IMR-90 (cell line): ENCODE measurements around the gene FNDC10. TPM values are rescaled to one million over a fixed set of nuclear protein-coding genes. Genes with fewer than 3 reads are reported as not detected.

Source experiments
- BHLHE40 ChIP-seq: fragments of 150-350 bp; IDR thresholded peaks from 2 replicates; pipeline ENCODE4 v1.6.1; 2016; ENCODE audit warnings: mild to moderate bottlenecking, low read depth, low read length
- MAFK ChIP-seq: IDR thresholded peaks from 2 replicates; pipeline ENCODE4 v1.6.1; 2012; ENCODE audit warnings: low read depth, low read length, improper control_type of control experiment
- RCOR1 ChIP-seq: IDR thresholded peaks from 2 replicates; pipeline ENCODE4 v1.6.1; 2012; ENCODE audit warnings: mild to moderate bottlenecking, low read length, improper control_type of control experiment; ENCODE audit not compliant: insufficient replicate concordance
- RFX5 ChIP-seq: IDR thresholded peaks from 2 replicates; pipeline ENCODE4 v1.8.0; 2012; ENCODE audit warnings: low read depth, mild to moderate bottlenecking, low read length, moderate library complexity
- polyA plus RNA-seq, 3 experiments: library from polyadenylated mRNA; depleted of rRNA; stranded (reverse); fragments of >200 nt; gene quantifications; 2 replicates each; pipeline ENCODE4 v1.2.3, GENCODE V29; 2012; ENCODE audit warnings: low replicate concordance in 1 of 3
- total RNA-seq: library from RNA; depleted of rRNA; stranded (reverse); fragments of >200 nt; gene quantifications from 2 replicates; pipeline ENCODE4 v1.2.3, GENCODE V29; 2012
- TF ChIP-seq, protein P1 (sequence below): fragments of 150-350 bp; IDR thresholded peaks from 2 replicates; pipeline ENCODE4 v1.6.1; 2017; ENCODE audit warnings: mild to moderate bottlenecking, antibody characterized with exemption, low read length, low read depth

The FNDC10 gene
- total and polyA plus RNA-seq, 2 of the 4 experiments (the other 2 are of a cell fraction), result 0.36 to 5.8 TPM

DNA sequence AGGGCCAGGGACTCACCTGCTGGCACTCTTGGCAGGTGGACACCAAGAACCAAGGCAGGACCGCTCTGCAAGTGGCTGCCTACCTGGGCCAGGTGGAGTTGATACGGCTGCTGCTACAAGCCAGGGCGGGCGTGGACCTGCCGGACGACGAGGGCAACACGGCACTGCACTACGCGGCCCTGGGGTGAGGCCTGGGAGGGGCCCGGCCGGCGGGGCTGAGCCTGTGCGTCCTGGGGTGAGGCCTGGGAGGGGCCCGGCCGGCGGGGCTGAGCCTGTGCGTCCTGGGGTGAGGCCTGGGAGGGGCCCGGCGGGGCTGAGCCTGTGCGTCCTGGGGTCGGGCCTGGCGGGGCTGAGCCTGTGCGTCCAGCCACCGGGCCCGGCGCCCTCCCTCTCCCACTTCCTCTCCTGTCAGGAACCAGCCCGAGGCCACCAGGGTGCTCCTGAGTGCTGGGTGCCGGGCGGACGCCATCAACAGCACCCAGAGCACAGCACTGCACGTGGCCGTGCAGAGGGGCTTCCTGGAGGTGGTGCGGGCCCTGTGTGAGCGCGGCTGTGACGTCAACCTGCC is 27.4 kb upstream of the FNDC10 start (continued):
- TF ChIP-seq, protein P1, sequence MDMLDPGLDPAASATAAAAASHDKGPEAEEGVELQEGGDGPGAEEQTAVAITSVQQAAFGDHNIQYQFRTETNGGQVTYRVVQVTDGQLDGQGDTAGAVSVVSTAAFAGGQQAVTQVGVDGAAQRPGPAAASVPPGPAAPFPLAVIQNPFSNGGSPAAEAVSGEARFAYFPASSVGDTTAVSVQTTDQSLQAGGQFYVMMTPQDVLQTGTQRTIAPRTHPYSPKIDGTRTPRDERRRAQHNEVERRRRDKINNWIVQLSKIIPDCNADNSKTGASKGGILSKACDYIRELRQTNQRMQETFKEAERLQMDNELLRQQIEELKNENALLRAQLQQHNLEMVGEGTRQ, result no peak
- no peak for TF ChIP-seq MAFK
- no peak for TF ChIP-seq BHLHE40
- no peak for TF ChIP-seq RCOR1
- no peak for TF ChIP-seq RFX5
